ENCODE data around the gene KDM7A. TPM values are rescaled to one million over a fixed set of nuclear protein-coding genes. Genes with fewer than 3 reads are reported as not detected.
"Not testable (repeated sequence)": the region's sequence is repeated elsewhere in the genome, so short reads cannot be mapped to it uniquely, and the experiment has no call there.

The KDM7A gene
- total RNA-seq, 2 donors from 2014 or later: 5.3 to 9.6 TPM

DNA sequence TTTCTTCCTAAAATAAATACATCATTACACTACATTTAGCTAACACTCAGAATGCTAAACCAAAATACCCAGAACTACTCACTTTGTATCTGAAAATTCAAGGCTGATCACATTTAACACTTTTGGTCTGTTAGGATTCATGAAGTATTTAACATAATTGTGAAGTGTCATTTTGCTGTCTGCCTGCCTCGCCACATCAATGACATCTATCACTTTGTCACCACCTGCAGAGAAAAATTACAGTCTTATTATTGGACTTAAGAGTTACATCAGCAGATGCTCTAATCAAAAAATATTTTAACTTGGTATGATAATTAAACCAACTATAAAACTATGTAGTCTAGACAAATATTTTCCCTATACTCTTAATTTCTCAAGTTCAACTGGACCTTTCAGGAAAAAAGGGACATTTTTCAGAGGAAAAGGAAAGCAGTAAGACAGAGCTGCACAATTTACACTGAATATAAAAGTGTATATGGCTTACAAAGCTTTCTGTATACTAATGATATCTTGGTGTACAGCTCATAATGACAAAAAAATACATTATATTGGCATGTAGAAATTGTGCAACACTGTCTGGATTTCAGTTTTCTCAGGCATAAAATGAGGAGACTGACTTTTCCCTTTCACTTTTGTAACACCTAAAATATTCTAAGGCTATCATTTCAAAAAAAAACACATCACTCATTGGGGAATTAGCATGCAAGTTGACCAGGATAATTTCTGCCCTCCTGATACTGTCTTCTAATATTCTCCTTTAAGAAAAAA is 49.2 kb downstream of the KDM7A start:
- Histone ChIP-seq H3K4me3 (no peak overlapping the region), H3K4me1 (no peaks in the 10 kb centered on the region), H3K9me3 (no peaks in the 10 kb centered on the region), H3K27me3 (no peaks in the 10 kb centered on the region), H3K36me3 (replicated peaks in 1 of 2; ENCODE audit: insufficient read depth in 1 of 2, low read depth in 2 of 2) (peaks cover 0 to 6% of the 10 kb centered on the region in 2 donors), H3K27ac (no peak overlapping the region)
- DNase-seq (no peak), ATAC-seq (no peak)
- TF ChIP-seq POLR2A (IDR thresholded peaks at IDR 0.05): no peak
- TF ChIP-seq, protein P1, sequence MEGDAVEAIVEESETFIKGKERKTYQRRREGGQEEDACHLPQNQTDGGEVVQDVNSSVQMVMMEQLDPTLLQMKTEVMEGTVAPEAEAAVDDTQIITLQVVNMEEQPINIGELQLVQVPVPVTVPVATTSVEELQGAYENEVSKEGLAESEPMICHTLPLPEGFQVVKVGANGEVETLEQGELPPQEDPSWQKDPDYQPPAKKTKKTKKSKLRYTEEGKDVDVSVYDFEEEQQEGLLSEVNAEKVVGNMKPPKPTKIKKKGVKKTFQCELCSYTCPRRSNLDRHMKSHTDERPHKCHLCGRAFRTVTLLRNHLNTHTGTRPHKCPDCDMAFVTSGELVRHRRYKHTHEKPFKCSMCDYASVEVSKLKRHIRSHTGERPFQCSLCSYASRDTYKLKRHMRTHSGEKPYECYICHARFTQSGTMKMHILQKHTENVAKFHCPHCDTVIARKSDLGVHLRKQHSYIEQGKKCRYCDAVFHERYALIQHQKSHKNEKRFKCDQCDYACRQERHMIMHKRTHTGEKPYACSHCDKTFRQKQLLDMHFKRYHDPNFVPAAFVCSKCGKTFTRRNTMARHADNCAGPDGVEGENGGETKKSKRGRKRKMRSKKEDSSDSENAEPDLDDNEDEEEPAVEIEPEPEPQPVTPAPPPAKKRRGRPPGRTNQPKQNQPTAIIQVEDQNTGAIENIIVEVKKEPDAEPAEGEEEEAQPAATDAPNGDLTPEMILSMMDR (IDR thresholded peaks at IDR 0.05): no peak
- WGBS, 2 donors: 96% methylated on average over 1 of the region's 1 CpG
- intact Hi-C loops (cut with DNase I): no loop called here

DNA sequence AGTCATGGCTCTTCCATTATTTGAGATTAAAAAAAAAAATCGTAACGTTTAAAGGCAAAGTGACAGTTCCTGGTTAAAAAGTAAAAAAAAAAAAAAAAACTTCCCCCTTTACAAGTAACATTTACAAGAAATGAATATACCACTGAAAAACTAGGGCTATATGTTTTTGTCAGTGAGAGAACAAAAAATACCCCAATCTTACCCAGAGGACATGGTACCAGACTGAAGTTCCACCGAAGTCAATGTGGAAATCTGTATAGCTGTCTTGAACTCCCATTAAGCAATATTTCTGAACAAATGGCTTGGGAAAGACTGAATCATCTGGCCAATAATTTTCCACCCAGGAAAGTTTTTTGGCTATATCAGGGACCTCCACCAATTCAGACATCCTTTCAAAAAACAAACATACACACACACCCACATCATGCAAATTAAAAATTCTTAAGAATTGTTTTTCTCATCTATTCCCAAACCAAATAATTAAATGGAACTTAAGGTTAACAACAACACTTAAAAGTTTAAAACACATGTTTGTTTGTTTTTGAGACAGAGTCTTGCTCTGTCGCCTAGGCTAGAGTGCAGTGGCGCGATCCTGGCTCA is 50.2 kb downstream of the KDM7A start:
- 95 to 99% methylated on average over 6 of the region's 6 CpGs for WGBS, 2 donors
- TF ChIP-seq POLR2A (IDR thresholded peaks at IDR 0.05): no peak
- TF ChIP-seq, protein P1 (IDR thresholded peaks at IDR 0.05): no peak
- DNase-seq: no peak
- intact Hi-C loops (cut with DNase I): no loop called here
- no peak for ATAC-seq
- Histone ChIP-seq H3K36me3 (replicated peaks in 1 of 2; ENCODE audit: insufficient read depth in 1 of 2, low read depth in 2 of 2) (peaks cover 0 to 5% of the 10 kb centered on the region in 2 donors), H3K27me3 (no peaks in the 10 kb centered on the region), H3K27ac (no peak overlapping the region), H3K4me1 (no peaks in the 10 kb centered on the region), H3K9me3 (no peaks in the 10 kb centered on the region), H3K4me3 (no peak overlapping the region)

DNA sequence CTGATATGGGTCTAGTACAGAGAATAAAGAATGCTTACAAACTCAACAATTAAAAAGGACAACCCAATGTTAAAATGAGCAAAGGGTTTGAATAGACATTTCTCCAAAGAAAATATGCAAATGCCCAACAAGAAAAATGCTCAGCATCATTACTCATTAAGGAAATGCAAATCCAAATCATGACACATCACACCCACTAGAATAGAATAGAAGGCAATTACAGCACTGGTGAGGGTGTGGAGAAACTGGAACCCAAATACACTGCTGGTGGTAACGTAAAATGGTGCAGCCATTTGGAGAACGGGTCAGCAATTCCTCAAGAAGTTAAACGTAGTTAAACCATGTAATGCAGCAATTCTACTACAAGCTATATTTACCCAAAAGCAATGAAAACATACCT is 53.8 kb downstream of the KDM7A start:
- intact Hi-C loops (cut with DNase I): no loop called here
- Histone ChIP-seq H3K4me3 (no peak overlapping the region), H3K36me3 (replicated peaks in 1 of 2; ENCODE audit: insufficient read depth in 1 of 2, low read depth in 2 of 2) (peaks cover 0 to 2% of the 10 kb centered on the region in 2 donors), H3K27ac (no peak overlapping the region), H3K27me3 (no peaks in the 10 kb centered on the region), H3K4me1 (no peaks in the 10 kb centered on the region), H3K9me3 (no peaks in the 10 kb centered on the region)
- TF ChIP-seq, protein P1 (IDR thresholded peaks at IDR 0.05): no peak
- TF ChIP-seq POLR2A (IDR thresholded peaks at IDR 0.05): no peak
- no peak for DNase-seq
- 92 to 93% methylated on average over 3 of the region's 3 CpGs for WGBS, 2 donors
- no peak for ATAC-seq

DNA sequence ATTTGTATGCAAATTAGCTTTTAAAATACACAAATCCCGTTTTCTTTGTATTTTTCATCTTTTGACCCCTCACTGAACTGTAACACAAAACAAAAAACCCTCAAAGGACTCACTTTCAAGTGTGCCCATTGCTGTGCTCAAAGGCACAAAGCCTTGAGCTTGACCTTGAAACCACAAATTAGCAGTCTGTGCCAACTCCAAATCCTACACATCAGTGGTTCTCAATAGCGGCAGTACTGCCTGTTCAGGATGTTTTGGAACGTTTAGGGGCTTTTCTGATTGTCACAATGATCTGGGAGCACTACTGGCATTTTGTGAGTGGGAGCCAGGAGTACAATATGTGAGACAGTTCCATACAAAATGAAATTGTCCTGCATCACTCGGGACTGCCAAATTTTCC is 55.5 kb downstream of the KDM7A start:
- peaks cover 0 to 2% of the 10 kb centered on the region in 2 donors for H3K36me3 ChIP-seq (replicated peaks in 1 of 2; ENCODE audit: insufficient read depth in 1 of 2, low read depth in 2 of 2)
- H3K4me1 ChIP-seq: no peaks in the 10 kb centered on the region
- ATAC-seq (no peak), DNase-seq (no peak)
- intact Hi-C loops (cut with DNase I): no loop called here
- TF ChIP-seq POLR2A (IDR thresholded peaks at IDR 0.05): no peak
- TF ChIP-seq, protein P1 (IDR thresholded peaks at IDR 0.05): no peak
- no peaks in the 10 kb centered on the region for H3K27me3 ChIP-seq
- H3K9me3 ChIP-seq: no peaks in the 10 kb centered on the region
- WGBS, 2 donors: 40 to 53% methylated on average over 4 of the region's 4 CpGs
- H3K27ac ChIP-seq: no peak overlapping the region
- H3K4me3 ChIP-seq: no peak overlapping the region

DNA sequence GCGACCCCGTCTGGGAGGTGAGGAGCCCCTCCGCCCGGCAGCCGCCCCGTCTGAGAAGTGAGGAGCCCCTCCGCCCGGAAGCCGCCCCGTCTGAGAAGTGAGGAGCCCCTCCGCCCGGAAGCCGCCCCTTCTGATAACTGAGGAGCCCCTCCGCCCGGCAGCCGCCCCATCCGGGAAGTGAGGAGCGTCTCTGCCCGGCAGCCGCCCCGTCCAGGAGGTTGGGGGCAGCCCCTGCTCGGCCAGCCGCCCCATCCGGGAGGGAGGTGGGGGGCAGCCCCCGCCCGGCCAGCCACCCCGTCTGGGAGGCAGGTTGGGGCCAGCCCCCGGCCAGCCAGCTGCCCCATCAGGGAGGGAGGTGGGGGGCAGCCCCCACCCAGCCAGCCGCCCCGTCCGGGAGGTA is 62.0 kb downstream of the KDM7A start:
- intact Hi-C loops (cut with DNase I); DNase-seq: not testable (repeated sequence)

DNA sequence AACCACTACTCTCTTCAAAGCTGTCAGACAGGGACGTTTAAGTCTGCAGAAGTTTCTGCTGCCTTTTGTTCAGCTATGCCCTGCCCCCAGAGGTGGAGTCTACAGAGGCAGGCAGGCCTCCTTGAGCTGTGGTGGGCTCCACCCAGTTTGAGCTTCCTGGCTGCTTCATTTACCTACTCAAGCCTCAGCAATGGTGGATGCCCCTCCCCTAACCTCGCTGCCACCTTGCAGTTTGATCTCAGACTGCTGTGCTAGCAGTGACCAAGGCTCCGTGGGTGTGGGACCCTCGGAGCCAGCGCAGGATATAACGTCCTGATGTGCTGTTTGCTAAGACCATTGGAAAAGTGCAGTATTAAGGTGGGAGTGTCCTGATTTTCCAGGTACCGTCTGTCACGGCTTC is 68.0 kb downstream of the KDM7A start:
- WGBS, 2 donors: 95 to 100% methylated on average over 7 to 8 of the region's 8 CpGs
- intact Hi-C loops (cut with DNase I); H3K4me1 ChIP-seq; H3K4me3 ChIP-seq; H3K27me3 ChIP-seq; DNase-seq; H3K27ac ChIP-seq; H3K36me3 ChIP-seq (replicated peaks in 1 of 2; ENCODE audit: insufficient read depth in 1 of 2, low read depth in 2 of 2); H3K9me3 ChIP-seq; ATAC-seq: not testable (repeated sequence)

More for the DNA sequence above, 62.0 kb downstream of the KDM7A start:
- not testable (repeated sequence) for ATAC-seq; H3K4me3 ChIP-seq; H3K27ac ChIP-seq; H3K9me3 ChIP-seq; H3K27me3 ChIP-seq; H3K36me3 ChIP-seq (replicated peaks in 1 of 2; ENCODE audit: insufficient read depth in 1 of 2, low read depth in 2 of 2); H3K4me1 ChIP-seq
- WGBS, 2 donors: 97 to 100% methylated on average over 1 to 13 of the region's 31 CpGs
